ENCODE data around the gene FGD2.

The FGD2 gene

DNA sequence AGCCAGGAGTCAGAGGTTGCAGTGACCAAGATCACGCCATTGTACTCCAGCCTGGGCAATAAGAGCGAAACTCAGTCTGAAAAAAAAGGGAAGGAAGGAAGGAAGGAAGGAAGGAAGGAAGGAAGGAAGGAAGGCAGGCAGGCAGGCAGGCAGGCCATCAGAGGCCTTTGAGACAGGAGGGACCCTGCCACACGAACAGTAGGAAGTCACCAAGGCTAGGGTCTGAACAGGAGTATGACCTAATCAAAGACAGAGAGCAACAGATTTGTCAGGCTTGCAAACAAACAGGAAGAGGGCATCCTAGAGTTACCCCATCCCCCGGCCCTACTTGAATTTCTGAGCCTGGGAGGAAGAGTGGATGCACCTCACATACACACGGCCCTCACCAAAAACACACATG is 67.1 kb downstream of the FGD2 start:
- TF ChIP-seq, protein P1, sequence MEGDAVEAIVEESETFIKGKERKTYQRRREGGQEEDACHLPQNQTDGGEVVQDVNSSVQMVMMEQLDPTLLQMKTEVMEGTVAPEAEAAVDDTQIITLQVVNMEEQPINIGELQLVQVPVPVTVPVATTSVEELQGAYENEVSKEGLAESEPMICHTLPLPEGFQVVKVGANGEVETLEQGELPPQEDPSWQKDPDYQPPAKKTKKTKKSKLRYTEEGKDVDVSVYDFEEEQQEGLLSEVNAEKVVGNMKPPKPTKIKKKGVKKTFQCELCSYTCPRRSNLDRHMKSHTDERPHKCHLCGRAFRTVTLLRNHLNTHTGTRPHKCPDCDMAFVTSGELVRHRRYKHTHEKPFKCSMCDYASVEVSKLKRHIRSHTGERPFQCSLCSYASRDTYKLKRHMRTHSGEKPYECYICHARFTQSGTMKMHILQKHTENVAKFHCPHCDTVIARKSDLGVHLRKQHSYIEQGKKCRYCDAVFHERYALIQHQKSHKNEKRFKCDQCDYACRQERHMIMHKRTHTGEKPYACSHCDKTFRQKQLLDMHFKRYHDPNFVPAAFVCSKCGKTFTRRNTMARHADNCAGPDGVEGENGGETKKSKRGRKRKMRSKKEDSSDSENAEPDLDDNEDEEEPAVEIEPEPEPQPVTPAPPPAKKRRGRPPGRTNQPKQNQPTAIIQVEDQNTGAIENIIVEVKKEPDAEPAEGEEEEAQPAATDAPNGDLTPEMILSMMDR (IDR thresholded peaks at IDR 0.05; ENCODE audit: control insufficient read depth, insufficient read depth, low read depth, low read length, missing control alignments), result no peak
- DNase-seq (ENCODE audit: low read depth), result no peak
- no peak overlapping the region for H3K4me3 ChIP-seq (ENCODE audit: control insufficient read depth, low read depth, low read length)

DNA sequence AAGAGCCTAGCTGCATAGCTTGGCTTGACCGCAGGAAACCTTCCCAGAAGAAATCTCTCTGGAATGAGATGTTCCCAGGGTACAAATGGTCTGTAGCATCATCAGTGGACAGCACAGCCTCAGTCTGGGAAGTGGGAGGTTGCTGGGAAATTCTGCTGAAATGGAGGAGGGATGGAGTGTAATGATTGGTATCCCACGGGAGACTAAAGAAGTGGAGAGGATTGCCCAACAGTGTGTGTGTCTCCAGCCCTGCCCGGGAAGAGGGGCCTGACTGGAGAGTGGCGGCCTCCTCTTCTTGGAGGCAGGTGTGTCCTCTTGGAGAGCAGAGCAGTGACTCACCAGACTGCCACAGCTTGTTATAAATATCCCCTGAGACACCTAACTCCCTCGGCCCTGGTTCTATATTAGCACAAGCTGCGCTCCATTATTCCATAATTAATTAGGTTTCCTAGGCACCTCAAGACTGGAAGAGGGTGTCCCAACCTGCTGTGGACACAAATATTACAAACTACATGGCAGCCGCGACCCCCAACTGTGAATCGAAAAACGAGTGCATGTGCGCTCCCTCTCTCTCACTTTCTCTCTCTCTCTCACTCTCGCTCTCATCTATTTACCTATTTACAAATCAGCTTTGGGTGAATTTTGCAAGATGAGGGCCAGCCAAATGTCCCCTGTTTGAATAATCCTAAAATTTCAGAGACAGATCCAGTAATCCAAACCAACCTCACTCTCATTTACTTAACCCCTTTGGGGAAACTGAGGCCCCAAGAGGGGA is 68.8 kb downstream of the FGD2 start:
- DNase-seq (ENCODE audit: low read depth), result no peak
- H3K4me3 ChIP-seq (ENCODE audit: control insufficient read depth, low read depth, low read length), result no peak overlapping the region
- TF ChIP-seq, protein P1 (IDR thresholded peaks at IDR 0.05; ENCODE audit: control insufficient read depth, insufficient read depth, low read depth, low read length, missing control alignments), result no peak

DNA sequence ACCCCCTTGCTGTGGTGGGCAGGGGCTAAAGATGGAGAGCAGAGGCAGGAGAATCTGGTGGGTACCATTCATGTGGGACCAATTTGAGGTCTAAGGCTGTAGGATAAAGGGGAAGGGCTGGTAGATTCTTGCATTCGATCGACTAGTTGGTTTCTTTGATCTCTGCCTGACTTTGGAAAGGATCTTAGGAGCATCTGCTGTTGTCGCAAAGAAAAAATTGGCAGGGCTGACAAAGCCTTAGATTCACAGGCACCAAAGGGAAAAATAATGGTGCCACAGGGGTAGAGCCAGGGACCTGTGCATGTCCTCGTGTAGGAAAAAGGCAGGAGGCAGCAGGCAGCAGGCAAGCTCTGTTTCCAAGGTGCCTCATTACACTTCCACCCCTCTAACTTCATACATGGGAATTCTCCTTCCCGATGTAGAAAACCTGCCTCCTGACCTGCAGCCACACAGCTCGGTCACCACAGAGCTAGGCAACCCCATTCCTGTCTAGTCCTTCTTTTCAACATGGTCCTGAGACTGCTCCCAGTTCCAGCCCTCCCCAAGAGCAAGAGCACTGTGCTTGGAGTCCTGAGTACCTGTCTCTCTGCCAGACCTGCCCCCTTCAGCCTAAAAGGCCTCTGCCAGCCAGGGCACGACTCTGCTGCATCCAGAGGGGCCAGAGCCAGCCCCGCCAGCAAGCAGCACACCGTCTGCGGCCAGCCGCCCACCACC is 71.9 kb downstream of the FGD2 start:
- no peak overlapping the region for H3K4me3 ChIP-seq (ENCODE audit: control insufficient read depth, low read depth, low read length)
- TF ChIP-seq, protein P1 (IDR thresholded peaks at IDR 0.05; ENCODE audit: control insufficient read depth, insufficient read depth, low read depth, low read length, missing control alignments), result no peak
- DNase-seq (ENCODE audit: low read depth), result no peak

DNA sequence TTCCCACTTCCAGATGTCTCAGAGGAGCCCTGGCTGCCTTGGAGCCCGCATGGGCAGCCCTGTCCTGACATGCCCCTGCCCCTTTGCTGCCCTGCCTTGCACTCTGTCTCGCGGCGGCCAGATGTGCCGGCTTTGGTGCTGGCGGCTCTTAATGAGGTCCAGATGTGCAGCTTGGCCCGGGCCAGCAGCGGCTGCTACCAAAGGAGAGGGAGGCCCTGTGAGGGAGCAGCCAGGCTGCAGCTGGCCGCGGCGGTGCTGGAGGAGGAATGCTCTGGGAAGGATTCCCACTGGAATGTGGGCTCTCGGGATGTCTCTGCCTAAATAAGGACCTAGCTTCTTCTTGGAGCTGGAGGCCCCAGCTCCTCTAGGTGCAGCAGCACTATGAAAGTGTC is 72.4 kb downstream of the FGD2 start:
- H3K4me3 ChIP-seq (ENCODE audit: control insufficient read depth, low read depth, low read length), result no peak overlapping the region
- peak; percentile 88 for DNase-seq (ENCODE audit: low read depth)
- TF ChIP-seq, protein P1 (IDR thresholded peaks at IDR 0.05; ENCODE audit: control insufficient read depth, insufficient read depth, low read depth, low read length, missing control alignments), result no peak

All from AG09309 (cell line).